Measurements from ENCODE around the gene TMEM222. TPM values are rescaled to one million over a fixed set of nuclear protein-coding genes. Genes with fewer than 3 reads are reported as not detected.

The TMEM222 gene
- total RNA-seq, 1 experiment from 2014 or later, result 28.7 TPM

- TF ChIP-seq, protein P1, sequence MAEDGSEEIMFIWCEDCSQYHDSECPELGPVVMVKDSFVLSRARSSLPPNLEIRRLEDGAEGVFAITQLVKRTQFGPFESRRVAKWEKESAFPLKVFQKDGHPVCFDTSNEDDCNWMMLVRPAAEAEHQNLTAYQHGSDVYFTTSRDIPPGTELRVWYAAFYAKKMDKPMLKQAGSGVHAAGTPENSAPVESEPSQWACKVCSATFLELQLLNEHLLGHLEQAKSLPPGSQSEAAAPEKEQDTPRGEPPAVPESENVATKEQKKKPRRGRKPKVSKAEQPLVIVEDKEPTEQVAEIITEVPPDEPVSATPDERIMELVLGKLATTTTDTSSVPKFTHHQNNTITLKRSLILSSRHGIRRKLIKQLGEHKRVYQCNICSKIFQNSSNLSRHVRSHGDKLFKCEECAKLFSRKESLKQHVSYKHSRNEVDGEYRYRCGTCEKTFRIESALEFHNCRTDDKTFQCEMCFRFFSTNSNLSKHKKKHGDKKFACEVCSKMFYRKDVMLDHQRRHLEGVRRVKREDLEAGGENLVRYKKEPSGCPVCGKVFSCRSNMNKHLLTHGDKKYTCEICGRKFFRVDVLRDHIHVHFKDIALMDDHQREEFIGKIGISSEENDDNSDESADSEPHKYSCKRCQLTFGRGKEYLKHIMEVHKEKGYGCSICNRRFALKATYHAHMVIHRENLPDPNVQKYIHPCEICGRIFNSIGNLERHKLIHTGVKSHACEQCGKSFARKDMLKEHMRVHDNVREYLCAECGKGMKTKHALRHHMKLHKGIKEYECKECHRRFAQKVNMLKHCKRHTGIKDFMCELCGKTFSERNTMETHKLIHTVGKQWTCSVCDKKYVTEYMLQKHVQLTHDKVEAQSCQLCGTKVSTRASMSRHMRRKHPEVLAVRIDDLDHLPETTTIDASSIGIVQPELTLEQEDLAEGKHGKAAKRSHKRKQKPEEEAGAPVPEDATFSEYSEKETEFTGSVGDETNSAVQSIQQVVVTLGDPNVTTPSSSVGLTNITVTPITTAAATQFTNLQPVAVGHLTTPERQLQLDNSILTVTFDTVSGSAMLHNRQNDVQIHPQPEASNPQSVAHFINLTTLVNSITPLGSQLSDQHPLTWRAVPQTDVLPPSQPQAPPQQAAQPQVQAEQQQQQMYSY (CRISPR knock-in tag; IDR thresholded peaks at IDR 0.05), result no peak
- TF ChIP-seq, protein P2, sequence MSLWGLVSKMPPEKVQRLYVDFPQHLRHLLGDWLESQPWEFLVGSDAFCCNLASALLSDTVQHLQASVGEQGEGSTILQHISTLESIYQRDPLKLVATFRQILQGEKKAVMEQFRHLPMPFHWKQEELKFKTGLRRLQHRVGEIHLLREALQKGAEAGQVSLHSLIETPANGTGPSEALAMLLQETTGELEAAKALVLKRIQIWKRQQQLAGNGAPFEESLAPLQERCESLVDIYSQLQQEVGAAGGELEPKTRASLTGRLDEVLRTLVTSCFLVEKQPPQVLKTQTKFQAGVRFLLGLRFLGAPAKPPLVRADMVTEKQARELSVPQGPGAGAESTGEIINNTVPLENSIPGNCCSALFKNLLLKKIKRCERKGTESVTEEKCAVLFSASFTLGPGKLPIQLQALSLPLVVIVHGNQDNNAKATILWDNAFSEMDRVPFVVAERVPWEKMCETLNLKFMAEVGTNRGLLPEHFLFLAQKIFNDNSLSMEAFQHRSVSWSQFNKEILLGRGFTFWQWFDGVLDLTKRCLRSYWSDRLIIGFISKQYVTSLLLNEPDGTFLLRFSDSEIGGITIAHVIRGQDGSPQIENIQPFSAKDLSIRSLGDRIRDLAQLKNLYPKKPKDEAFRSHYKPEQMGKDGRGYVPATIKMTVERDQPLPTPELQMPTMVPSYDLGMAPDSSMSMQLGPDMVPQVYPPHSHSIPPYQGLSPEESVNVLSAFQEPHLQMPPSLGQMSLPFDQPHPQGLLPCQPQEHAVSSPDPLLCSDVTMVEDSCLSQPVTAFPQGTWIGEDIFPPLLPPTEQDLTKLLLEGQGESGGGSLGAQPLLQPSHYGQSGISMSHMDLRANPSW (CRISPR knock-in tag; conservative IDR thresholded peaks at IDR 0.05; ENCODE audit: low read depth), result no peak
- TF ChIP-seq NR2C2 (CRISPR knock-in tag; IDR thresholded peaks at IDR 0.05) (no peak), EMX1 (CRISPR knock-in tag; IDR thresholded peaks at IDR 0.05) (no peak), USF1 (CRISPR knock-in tag; IDR thresholded peaks at IDR 0.05) (no peak), FOXK1 (CRISPR knock-in tag; IDR thresholded peaks at IDR 0.05) (no peak), CREB1 (CRISPR knock-in tag; IDR thresholded peaks at IDR 0.05) (no peak), SMAD4 (CRISPR knock-in tag; IDR thresholded peaks at IDR 0.05) (no peak)
- TF ChIP-seq, protein P3, sequence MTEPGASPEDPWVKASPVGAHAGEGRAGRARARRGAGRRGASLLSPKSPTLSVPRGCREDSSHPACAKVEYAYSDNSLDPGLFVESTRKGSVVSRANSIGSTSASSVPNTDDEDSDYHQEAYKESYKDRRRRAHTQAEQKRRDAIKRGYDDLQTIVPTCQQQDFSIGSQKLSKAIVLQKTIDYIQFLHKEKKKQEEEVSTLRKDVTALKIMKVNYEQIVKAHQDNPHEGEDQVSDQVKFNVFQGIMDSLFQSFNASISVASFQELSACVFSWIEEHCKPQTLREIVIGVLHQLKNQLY (CRISPR knock-in tag; IDR thresholded peaks at IDR 0.05), result no peak
- TF ChIP-seq, protein P4, sequence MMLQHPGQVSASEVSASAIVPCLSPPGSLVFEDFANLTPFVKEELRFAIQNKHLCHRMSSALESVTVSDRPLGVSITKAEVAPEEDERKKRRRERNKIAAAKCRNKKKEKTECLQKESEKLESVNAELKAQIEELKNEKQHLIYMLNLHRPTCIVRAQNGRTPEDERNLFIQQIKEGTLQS (CRISPR knock-in tag; conservative IDR thresholded peaks at IDR 0.05), result no peak
These were observed 3.3 kb downstream of the TMEM222 start (continued) for GRCh38 chr1:27325286-27325685.

DNA sequence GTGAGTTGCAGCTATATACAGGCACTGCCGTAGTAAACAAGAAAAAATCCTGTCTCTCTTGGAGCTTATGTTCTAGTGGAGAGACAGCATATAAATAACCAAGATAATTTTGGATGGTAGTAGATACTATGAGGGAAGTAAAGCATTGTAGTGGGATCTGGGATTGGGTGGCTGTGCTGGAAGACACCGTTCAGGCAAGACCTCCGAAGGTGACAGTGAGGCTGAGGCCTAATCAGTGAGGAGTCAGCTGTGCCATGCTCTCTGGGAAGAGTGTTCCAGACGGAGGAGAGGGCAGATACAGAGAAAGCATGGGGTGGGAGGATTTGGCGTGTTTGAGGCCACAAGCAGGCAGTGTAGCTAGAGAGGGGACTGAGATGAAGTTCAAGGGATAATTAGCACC lies 6.0 kb downstream of the TMEM222 start:
- peaks cover 17% of the 10 kb centered on the region for H3K36me3 Mint-ChIP-seq
- peaks cover 8% of the 10 kb centered on the region; the same call in 1 of the 2 replicates for H3K4me1 Mint-ChIP-seq
- CTCF ChIA-PET, result interaction anchor here (1.4 to 3.0 kb wide), 4 partner anchors 28 to 38 kb away, joined by 4 to 9 read pairs (median 6); partner anchors contain the start of gene MAP3K6
- no peak for DNase-seq (ENCODE audit: low spot score)
- no peaks in the 10 kb centered on the region for H3K9me3 Mint-ChIP-seq
- H3K27me3 Mint-ChIP-seq (ENCODE audit: low read depth), result no peaks in the 10 kb centered on the region
- H3K4me3 Mint-ChIP-seq, result no peak overlapping the region
- H3K27ac Mint-ChIP-seq, result peak overlapping the region; percentile 15; the same call in 1 of the 2 replicates
- POLR2A ChIA-PET, result no interaction called here
- no peak for ATAC-seq
- TF ChIP-seq, protein P5, sequence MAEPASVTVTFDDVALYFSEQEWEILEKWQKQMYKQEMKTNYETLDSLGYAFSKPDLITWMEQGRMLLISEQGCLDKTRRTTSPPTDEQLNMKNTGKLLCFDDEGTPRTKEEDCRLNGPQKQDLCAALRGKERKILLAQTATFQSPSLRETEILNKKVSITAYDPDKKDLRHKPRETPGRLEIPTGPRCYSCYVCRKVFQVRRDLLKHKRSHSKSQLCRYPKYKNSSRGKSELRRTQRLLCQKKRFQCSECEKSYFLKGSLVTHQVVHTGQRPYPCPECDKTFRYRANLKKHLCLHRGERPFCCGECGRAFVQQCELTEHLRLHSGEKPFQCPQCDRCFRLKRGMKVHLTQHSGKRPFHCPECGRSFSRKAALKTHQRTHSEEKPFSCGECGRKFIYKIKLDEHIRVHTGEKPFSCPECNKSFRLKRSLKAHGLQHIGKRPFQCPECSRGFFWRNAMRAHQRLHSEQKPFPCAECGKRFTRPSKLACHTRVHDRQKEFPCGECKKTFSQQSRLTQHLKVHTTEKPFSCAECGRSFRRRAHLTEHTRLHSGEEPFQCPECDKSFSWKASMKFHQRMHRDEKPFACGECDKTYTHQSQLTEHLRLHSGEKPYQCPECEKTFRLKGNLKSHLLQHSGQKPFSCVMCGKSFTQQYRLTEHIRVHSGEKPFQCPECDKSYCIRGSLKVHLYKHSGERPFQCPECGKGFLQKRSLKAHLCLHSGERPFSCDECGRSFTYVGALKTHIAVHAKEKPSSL (CRISPR knock-in tag; conservative IDR thresholded peaks at IDR 0.05), result no peak
- TF ChIP-seq, protein P6, sequence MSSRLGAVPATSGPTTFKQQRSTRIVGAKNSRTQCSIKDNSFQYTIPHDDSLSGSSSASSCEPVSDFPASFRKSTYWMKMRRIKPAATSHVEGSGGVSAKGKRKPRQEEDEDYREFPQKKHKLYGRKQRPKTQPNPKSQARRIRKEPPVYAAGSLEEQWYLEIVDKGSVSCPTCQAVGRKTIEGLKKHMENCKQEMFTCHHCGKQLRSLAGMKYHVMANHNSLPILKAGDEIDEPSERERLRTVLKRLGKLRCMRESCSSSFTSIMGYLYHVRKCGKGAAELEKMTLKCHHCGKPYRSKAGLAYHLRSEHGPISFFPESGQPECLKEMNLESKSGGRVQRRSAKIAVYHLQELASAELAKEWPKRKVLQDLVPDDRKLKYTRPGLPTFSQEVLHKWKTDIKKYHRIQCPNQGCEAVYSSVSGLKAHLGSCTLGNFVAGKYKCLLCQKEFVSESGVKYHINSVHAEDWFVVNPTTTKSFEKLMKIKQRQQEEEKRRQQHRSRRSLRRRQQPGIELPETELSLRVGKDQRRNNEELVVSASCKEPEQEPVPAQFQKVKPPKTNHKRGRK (CRISPR knock-in tag; IDR thresholded peaks at IDR 0.05; ENCODE audit: borderline replicate concordance), result no peak
- TF ChIP-seq E2F5 (CRISPR knock-in tag; IDR thresholded peaks at IDR 0.05), result no peak
- TF ChIP-seq, protein P7, sequence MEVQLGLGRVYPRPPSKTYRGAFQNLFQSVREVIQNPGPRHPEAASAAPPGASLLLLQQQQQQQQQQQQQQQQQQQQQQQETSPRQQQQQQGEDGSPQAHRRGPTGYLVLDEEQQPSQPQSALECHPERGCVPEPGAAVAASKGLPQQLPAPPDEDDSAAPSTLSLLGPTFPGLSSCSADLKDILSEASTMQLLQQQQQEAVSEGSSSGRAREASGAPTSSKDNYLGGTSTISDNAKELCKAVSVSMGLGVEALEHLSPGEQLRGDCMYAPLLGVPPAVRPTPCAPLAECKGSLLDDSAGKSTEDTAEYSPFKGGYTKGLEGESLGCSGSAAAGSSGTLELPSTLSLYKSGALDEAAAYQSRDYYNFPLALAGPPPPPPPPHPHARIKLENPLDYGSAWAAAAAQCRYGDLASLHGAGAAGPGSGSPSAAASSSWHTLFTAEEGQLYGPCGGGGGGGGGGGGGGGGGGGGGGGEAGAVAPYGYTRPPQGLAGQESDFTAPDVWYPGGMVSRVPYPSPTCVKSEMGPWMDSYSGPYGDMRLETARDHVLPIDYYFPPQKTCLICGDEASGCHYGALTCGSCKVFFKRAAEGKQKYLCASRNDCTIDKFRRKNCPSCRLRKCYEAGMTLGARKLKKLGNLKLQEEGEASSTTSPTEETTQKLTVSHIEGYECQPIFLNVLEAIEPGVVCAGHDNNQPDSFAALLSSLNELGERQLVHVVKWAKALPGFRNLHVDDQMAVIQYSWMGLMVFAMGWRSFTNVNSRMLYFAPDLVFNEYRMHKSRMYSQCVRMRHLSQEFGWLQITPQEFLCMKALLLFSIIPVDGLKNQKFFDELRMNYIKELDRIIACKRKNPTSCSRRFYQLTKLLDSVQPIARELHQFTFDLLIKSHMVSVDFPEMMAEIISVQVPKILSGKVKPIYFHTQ (CRISPR knock-in tag; IDR thresholded peaks at IDR 0.05), result no peak
- TF ChIP-seq, protein P8, sequence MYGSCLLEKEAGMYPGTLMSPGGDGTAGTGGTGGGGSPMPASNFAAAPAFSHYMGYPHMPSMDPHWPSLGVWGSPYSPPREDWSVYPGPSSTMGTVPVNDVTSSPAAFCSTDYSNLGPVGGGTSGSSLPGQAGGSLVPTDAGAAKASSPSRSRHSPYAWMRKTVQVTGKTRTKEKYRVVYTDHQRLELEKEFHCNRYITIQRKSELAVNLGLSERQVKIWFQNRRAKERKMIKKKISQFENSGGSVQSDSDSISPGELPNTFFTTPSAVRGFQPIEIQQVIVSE (CRISPR knock-in tag; IDR thresholded peaks at IDR 0.05; ENCODE audit: borderline replicate concordance), result no peak
- TF ChIP-seq, protein P9, sequence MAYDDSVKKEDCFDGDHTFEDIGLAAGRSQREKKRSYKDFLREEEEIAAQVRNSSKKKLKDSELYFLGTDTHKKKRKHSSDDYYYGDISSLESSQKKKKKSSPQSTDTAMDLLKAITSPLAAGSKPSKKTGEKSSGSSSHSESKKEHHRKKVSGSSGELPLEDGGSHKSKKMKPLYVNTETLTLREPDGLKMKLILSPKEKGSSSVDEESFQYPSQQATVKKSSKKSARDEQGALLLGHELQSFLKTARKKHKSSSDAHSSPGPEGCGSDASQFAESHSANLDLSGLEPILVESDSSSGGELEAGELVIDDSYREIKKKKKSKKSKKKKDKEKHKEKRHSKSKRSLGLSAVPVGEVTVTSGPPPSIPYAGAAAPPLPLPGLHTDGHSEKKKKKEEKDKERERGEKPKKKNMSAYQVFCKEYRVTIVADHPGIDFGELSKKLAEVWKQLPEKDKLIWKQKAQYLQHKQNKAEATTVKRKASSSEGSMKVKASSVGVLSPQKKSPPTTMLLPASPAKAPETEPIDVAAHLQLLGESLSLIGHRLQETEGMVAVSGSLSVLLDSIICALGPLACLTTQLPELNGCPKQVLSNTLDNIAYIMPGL (CRISPR knock-in tag; IDR thresholded peaks at IDR 0.05), result no peak
